Loucy (cell line): ENCODE data around the gene OR2T12.

Experiments
- EZH2phosphoT487 ChIP-seq: fragments of 200-600 bp; IDR thresholded peaks from 2 replicates; pipeline ENCODE4 v1.6.1; 2018; ENCODE audit warnings: antibody characterized with exemption, mild to moderate bottlenecking, moderate library complexity, borderline replicate concordance
- TF ChIP-seq, protein P1 (sequence below): fragments of 200-600 bp; sonication (generic); conservative IDR thresholded peaks from 2 replicates; pipeline ENCODE4 v1.5.1; 2014; ENCODE audit warnings: mild to moderate bottlenecking, antibody characterized with exemption, low read length

DNA sequence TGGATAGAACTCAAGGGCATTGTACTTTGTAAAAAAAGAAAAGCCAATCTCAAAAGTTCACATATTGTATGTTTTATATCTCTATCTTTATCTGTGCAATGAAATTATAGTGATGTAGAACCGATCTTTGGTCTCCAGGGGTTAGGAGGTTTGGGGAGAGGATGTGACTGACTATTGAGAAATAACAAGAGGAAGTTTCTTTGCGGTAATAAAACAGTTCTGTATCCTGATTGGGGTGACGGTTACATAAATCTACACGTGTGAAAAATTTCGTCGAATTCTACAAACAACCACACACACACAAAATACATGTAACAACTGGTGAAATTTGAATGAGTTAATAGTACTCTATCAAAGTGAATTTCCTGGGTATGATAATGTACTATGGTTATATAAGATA lies 14.8 kb downstream of the OR2T12 start:
- TF ChIP-seq, protein P1, sequence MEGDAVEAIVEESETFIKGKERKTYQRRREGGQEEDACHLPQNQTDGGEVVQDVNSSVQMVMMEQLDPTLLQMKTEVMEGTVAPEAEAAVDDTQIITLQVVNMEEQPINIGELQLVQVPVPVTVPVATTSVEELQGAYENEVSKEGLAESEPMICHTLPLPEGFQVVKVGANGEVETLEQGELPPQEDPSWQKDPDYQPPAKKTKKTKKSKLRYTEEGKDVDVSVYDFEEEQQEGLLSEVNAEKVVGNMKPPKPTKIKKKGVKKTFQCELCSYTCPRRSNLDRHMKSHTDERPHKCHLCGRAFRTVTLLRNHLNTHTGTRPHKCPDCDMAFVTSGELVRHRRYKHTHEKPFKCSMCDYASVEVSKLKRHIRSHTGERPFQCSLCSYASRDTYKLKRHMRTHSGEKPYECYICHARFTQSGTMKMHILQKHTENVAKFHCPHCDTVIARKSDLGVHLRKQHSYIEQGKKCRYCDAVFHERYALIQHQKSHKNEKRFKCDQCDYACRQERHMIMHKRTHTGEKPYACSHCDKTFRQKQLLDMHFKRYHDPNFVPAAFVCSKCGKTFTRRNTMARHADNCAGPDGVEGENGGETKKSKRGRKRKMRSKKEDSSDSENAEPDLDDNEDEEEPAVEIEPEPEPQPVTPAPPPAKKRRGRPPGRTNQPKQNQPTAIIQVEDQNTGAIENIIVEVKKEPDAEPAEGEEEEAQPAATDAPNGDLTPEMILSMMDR = no peak
- TF ChIP-seq EZH2phosphoT487 = no peak
